ENCODE results near the gene CANT1. TPM values are rescaled to one million over a fixed set of nuclear protein-coding genes. Genes with fewer than 3 reads are reported as not detected.
A peak's percentile ranks its signal among the peaks of the same experiment; 100 is the strongest.

CANT1 gene
- total RNA-seq, 2 donors from 2014 or later = 247 to 390 TPM

DNA sequence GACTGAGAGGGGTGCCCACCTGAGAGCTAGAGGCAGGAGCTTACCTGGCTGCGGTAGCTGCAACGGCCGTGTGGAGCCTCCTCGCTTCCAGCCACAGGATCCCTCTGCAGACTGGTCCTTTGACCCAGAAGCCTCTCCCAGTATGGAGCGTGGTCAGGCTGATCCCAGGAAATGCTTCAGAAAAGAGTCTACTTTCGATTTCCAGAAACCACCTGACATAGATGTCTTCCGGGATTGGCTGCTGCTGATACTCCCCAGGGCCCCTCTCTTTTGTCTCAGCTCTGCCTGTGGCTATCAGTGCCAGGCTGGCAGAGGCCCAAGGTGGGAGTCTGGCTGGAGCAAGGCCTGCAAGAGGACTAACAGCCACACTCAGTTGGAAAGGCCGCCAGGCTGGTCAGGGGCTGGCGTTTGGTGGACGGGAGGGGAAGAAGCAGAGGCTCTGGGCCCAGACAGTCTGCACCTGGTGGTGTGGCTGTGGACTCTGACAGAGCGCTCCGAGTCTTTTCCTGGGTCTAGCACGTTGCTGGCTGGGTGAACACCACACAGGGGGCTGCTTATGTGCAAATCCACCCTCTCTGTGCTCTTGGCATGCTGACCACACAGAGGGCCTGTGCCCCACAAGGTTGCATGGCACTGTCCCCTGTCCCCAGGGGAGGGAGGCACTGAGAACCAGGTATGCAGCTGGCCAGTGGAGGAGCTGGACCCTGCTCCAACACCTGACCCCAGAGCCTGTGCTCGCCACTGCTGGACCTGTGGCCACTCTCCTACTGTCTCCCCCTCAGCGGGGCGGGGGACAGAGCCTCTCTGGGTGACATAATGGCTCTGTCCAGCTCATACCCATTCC lies 29.6 kb downstream of the CANT1 start, which contains the start of gene LGALS3BP:
Gene LGALS3BP (minus strand): TSS at position 144 of the 844 bp plus-strand sequence. CDS start 2,732 bp downstream, outside the sequence.
- H3K9ac ChIP-seq (ENCODE audit: low read depth in 2 of 2, low read length in 2 of 2) = peak within 1 kb of the TSS; percentile 66 to 83

DNA sequence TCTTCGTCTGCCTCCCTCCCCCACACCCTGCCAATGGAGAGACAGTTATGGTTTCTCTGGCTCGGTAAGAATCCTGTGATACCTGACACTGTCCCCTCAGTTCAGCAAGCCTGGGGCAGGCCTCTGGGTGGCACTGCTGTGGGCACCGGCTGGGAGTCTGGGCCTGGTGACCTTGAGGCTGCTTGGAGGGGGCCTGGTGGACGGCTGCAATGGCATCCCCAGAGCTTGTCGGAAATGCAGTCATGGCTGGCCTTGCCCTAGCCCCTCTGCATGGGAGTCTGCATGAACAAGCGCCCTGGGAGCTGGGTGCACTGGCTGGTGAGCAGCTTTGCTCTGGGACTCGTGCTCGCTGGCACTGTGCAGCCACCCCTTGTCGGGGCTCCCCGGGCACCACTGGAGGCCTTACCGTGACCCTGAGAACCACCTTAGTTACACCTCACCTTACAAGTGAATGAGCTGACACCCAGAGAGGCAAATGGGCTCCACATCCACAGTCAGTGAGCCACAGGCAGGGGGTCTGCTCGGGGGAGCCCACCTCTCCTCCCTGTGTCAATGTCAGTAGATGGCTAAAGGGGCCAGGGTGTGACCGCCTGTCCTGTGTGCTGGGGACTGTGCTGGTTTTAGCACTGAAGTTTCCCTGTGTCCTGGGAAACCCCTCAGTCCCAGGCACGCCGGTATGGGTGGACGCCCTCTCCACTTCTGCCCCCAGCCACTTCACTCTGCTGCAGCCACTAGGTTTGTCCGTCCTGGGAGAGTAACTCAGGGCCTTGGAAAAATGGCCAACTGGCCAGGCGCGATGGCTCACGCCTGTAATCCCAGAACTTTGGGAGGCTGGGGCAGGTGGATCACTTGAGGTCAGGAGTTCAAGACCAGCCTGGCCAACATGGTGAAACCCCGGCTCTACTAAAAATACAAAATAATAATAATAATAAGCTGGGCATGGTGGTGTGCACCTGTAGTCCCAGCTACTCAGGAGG lies 31.3 kb downstream of the CANT1 start:
- no peak for DNase-seq
- TF ChIP-seq, protein P1, sequence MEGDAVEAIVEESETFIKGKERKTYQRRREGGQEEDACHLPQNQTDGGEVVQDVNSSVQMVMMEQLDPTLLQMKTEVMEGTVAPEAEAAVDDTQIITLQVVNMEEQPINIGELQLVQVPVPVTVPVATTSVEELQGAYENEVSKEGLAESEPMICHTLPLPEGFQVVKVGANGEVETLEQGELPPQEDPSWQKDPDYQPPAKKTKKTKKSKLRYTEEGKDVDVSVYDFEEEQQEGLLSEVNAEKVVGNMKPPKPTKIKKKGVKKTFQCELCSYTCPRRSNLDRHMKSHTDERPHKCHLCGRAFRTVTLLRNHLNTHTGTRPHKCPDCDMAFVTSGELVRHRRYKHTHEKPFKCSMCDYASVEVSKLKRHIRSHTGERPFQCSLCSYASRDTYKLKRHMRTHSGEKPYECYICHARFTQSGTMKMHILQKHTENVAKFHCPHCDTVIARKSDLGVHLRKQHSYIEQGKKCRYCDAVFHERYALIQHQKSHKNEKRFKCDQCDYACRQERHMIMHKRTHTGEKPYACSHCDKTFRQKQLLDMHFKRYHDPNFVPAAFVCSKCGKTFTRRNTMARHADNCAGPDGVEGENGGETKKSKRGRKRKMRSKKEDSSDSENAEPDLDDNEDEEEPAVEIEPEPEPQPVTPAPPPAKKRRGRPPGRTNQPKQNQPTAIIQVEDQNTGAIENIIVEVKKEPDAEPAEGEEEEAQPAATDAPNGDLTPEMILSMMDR (IDR thresholded peaks at IDR 0.05) = no peak
- intact Hi-C loops (cut with DNase I) = no loop called here
- H3K4me1 ChIP-seq = peaks cover 20% of the 10 kb centered on the region
- peak overlapping the region; percentile 66 to 83 for H3K9ac ChIP-seq (ENCODE audit: low read depth in 2 of 2, low read length in 2 of 2)
- H3K36me3 ChIP-seq = no peaks in the 10 kb centered on the region
- H3K9me3 ChIP-seq = no peaks in the 10 kb centered on the region
- peak overlapping the region; percentile 76 for H3K27ac ChIP-seq
- peak overlapping the region; percentile 45 for H3K4me3 ChIP-seq
- no peaks in the 10 kb centered on the region for H3K27me3 ChIP-seq

More for the DNA sequence above, 29.6 kb downstream of the CANT1 start, which contains the start of gene LGALS3BP:
- H3K36me3 ChIP-seq = no peaks in the 10 kb centered on the region
- H3K4me3 ChIP-seq = peak within 1 kb of the TSS; percentile 45
- DNase-seq = peak; percentile 91
- TF ChIP-seq, protein P1 (IDR thresholded peaks at IDR 0.05) = no peak
- no peaks in the 10 kb centered on the region for H3K9me3 ChIP-seq
- intact Hi-C loops (cut with DNase I) = no loop called here
- no peaks in the 10 kb centered on the region for H3K27me3 ChIP-seq
- peaks cover 20% of the 10 kb centered on the region for H3K4me1 ChIP-seq
- peak within 1 kb of the TSS; percentile 76 for H3K27ac ChIP-seq

DNA sequence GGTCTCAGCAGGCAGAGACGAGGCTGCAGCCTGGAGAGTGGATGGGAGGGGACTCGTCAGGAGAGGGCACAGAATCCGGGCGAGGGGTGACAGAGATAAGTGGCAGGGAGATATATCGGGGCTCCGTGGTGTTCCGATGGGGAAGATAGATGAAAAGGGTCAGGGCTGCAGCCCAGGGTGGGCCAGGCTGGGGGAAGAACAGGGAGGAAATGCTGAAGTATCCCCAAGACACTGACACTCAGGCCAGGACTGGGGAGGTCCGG lies 32.0 kb downstream of the CANT1 start:
- peak overlapping the region; percentile 3 to 83 for H3K9ac ChIP-seq (ENCODE audit: low read depth in 2 of 2, low read length in 2 of 2)
- no peak for DNase-seq
- H3K27me3 ChIP-seq = no peaks in the 10 kb centered on the region
- no peaks in the 10 kb centered on the region for H3K36me3 ChIP-seq
- peak overlapping the region; percentile 45 for H3K4me3 ChIP-seq
- peak overlapping the region; percentile 40 for H3K27ac ChIP-seq
- TF ChIP-seq, protein P1 (IDR thresholded peaks at IDR 0.05) = no peak
- H3K9me3 ChIP-seq = no peaks in the 10 kb centered on the region
- intact Hi-C loops (cut with DNase I) = no loop called here
- H3K4me1 ChIP-seq = peaks cover 20% of the 10 kb centered on the region

DNA sequence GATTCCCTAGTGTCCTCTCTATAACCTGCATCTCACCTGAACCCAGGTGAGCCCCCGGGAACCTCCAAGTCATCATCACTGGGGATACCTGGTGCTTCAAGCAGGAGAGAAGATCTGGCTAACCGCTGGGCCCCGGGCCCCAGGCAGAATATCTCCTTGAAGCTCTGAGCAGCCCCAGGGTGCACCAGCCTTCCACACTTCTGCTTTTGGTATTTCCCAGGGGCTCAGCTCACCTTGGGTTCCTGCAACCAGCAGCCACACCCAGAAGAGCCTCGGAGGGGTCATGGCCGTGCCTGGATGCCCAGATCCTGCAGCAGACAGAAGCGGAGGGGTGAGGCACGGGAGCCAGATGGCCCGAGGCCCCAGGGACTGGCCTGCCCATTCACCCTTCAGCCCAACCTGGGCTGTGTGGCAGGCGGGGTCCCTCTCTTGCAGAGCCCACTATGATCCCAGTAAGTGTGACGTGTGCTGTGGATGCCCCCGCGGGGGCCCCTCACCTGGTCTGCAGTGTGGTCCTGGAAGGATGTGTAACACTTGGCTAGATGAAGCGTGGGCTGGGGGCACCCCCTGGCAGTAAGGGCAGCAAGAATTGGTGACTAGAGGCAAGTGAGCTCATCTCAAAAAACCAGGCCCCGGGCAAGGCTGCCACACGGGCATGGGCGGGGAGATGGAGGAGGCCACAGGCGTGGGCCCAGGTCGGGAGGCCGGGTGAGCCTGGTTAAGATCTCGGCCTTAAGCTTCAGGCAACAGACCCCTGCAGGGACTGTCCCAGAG lies 32.5 kb downstream of the CANT1 start:
- TF ChIP-seq, protein P1 (IDR thresholded peaks at IDR 0.05) = no peak
- Histone ChIP-seq H3K9ac (ENCODE audit: low read depth in 2 of 2, low read length in 2 of 2) (peak overlapping the region; percentile 3 to 83), H3K27ac (peak overlapping the region; percentile 70), H3K4me1 (peaks cover 20% of the 10 kb centered on the region), H3K4me3 (peak overlapping the region; percentile 45), H3K27me3 (no peaks in the 10 kb centered on the region), H3K36me3 (no peaks in the 10 kb centered on the region), H3K9me3 (no peaks in the 10 kb centered on the region)
- intact Hi-C loops (cut with DNase I) = no loop called here
- no peak for DNase-seq
